Stimulated activated CD8-positive, alpha-beta memory T cell treated with anti-CD3 and anti-CD28 coated beads, Interleukin-12 subunit alpha, Interleukin-12 subunit beta, amount 100 ng/mL, for 4 hours (primary cell): ENCODE measurements around the gene LAMC1.

ENCODE experiments used
- DNase-seq: peaks from one replicate; pipeline ENCODE4 v3.0.0-alpha.2; 2020; ENCODE audit warnings: low read depth

Gene LAMC1

GRCh38 chr1:183023146-183023600, at the start of gene LAMC1:
LAMC1 (plus strand) TSS chr1:183023420; CDS start chr1:183023717, 297 bp downstream.
- peak; percentile 2 for DNase-seq

- no peak for DNase-seq
Observed at GRCh38 chr1:182974506-182975191, 48.6 kb upstream of the LAMC1 start.

DNA sequence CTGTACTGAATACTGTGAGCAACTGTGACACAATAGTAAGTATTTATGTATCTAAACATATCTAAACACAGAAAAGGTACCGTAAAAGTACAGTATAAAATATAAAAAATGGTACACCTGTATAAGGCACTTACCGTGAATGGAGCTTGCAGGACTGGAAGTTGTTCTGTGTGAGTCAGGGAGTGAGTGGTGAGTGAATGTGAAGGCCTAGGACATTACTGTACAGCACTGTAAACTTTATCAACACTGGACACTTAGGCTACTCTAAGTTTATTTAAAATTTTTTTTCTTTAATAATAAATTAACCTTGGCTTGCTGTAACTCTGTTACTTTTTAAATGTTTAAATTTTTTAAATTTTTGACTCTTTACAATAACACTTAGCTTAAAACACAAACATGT, 45.7 kb upstream of the LAMC1 start:
- DNase-seq: no peak

DNA sequence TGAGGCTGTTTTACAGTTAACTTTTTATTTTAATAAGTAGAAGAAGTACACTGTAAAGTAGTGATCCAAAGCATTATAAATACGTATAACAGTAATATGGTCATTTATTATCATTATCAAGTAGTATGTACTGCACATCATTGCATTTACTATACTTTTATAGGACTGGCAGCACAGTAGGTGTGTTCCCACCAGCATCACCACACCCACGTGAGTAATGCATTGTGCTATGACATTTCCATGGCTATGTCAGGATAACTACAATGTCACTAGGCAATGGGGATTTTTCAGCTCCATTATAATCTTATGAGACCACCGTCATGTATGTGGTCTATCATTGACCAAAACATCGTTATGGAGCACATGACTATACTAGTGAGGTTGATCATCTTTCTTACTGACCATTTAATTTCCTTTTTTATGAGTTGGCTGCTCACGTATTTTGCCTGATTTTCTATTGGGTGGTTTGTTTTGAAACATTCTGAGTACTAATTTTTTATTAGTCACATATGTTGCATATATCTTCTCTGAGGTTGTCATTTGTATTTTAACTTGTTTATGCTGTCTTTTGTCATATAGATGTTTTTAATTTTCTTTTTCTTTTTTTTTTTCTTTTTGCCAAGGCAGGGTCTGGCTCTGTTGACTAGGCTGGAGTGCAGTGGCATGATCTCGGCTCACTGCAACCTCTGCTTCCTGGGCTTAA, 44.9 kb upstream of the LAMC1 start:
- no peak for DNase-seq

GRCh38 chr1:182984138-182984537, 39.1 kb upstream of the LAMC1 start:
- no peak for DNase-seq

GRCh38 chr1:182984621-182985020, 38.6 kb upstream of the LAMC1 start:
- no peak for DNase-seq

GRCh38 chr1:182985876-182986275, 37.3 kb upstream of the LAMC1 start:
- DNase-seq: no peak

GRCh38 chr1:182990413-182991144, 32.6 kb upstream of the LAMC1 start:
- no peak for DNase-seq

DNA sequence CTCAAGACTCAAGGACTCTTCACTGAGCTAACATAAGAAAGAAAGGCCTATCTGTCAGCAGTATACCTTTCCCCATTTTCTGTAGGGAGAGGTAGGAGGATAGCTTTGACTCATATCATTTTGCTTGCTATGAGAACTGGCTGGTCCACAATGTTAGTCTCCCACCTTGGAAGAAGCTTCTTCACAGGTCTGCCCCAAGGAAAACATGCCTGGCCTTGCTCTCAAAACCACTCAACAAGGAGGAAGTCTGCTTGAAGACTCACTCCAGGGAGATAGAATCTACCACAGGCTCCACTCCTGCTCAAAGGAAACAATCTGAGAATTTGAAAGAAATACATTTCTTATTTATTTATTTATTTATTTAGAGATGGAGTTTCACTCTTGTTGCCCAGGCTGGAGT, 29.5 kb upstream of the LAMC1 start:
- DNase-seq: no peak

DNA sequence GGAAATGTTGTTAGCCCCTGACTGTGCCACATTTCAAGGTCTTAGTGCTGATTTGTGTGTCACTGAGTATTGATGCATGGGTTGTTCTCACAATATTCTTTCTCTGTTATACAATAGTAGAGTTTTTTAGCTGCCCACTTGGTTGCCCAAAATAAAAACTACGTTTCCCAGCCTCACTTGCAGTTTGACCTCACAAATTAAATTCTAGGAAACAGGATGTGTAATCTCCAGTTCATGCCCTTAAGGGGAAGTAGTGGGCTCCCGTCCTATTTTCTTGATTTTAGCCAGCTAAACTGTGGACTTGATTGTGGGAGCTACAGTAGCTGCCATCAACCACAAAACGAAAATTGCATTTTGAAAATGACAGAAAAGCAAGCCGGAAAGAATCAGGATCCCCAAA, 27.3 kb upstream of the LAMC1 start:
- no peak for DNase-seq

DNA sequence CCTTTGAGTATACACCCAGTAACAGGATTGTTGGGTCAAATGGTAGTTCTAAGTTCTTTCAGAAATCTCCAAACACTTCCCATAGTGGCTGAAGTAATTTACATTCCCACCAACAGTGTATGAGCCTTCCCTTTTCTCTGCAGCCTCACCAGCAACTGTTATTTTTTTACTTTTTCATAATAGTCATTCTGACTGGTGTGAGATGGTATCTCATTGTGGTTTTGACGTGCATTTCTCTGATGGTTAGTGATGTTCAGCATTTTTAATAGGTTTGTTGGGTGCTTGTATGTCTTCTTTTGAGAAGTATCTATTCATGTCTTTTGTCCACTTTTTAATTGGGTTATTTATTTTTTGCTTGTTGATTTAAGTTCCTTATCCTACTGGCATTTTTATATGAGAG, 26.4 kb upstream of the LAMC1 start:
- no peak for DNase-seq

GRCh38 chr1:182998482-182998881, 24.7 kb upstream of the LAMC1 start:
- DNase-seq: no peak

DNA sequence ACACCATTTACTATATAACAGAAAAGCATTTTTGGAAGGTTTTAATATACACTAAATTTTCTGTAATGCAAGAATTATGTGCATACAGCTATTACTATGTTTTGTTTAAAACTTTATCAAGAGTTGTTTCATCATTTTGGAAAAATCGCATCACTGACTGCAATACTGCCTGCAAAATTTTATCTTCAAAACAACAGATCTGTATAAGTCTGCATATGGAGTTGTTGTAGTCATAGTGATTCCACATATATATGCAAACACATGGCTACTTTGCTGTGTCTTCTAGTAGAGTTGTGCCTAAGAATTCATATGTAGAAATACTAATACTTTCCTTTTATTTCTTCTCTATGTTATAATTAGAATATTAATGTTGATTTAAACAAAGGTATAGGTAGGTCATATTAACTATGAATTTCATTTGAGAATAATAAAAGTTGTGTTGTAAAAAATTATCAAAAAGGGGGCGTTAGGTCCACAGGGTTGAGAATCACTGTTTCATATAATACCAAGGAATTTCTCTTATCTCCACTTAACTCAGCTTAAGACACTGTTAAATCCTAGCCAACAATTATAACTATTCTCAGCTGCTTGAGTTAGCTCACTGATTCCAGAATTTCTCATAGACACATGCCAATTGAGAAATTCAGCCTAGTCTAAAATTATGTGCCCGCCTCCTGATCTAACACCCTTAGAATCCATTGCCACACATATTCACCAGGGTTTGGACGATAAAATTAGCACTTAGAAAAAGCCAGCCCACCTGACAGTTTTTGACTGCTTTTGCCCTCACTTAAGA, 22.9 kb upstream of the LAMC1 start:
- no peak for DNase-seq

- no peak for DNase-seq
Observed at GRCh38 chr1:183002267-183002666, 21.0 kb upstream of the LAMC1 start.

DNA sequence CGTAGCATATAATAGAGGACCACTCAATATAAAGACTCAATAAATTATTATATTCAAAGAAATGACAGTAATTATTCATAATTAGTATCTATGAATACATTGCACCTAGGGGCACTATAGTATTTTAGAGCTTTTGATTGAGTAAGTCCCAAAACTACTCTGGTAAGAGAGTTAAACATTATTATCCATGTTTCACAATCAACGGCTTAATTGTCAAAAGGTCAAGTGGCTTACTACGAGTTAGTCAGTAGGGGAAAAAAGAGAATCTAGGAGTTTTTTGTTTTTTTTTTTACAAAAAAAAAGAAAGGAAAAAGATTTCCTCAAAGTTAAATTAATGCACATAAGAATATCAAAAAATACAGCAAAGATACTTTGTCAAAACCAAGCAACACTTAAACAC, 20.4 kb upstream of the LAMC1 start:
- DNase-seq: no peak

DNA sequence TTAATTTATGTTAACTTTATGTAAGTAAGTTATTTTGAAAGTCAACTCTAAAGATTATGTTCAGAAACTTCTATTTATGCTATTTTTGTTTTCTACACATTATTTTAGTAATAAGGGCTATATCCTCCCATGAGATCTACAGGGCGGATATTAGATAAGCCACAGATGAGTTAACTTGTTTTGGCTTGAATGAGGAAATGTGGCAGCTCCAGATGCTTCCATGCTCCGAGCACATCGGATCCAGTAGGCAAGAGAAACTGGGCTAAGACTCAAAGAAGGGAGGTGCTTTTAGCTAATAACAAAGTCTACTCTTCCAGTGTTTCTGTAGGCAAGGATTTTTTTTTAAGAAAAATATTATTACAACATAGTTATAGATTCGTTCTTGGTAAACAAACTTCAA, 20.0 kb upstream of the LAMC1 start:
- DNase-seq: no peak

DNA sequence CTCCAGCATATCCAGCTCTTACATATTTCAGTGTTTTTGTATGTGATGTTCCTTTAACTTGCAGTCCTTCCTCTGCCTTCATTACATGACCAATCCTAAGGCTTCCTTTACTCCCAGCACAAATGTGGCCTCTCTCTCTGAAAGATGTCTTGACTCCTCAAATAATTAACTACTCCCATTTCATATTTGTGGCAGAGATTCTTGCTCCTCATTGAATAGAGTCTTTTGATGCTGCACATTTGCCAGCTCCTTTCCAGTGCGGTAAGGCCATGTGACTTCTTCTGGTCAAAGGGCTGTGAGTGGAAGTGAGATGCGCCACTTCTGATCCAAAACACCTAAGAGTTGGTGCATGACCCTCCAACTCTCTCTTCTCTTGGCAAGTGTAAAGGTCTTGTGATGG, 19.1 kb upstream of the LAMC1 start:
- no peak for DNase-seq

DNA sequence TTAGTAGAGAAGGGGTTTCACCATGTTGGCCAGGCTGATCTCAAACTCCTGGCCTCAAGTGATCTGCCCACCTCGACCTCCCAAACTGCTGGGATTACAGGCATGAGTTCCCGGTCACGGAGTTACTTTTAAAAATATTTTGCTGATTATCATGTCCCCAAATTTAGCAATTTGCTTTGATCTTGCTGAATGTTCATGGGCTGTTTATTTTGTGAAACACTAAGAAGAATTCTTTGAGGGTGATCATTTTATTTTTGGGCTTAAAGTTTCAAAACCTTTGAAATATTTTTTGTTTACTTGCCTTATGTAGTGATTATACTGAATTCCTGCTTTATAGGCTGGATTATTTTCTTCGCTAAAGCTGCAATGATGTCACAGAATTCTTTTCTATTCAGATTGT, 11.4 kb upstream of the LAMC1 start:
- DNase-seq: no peak

DNA sequence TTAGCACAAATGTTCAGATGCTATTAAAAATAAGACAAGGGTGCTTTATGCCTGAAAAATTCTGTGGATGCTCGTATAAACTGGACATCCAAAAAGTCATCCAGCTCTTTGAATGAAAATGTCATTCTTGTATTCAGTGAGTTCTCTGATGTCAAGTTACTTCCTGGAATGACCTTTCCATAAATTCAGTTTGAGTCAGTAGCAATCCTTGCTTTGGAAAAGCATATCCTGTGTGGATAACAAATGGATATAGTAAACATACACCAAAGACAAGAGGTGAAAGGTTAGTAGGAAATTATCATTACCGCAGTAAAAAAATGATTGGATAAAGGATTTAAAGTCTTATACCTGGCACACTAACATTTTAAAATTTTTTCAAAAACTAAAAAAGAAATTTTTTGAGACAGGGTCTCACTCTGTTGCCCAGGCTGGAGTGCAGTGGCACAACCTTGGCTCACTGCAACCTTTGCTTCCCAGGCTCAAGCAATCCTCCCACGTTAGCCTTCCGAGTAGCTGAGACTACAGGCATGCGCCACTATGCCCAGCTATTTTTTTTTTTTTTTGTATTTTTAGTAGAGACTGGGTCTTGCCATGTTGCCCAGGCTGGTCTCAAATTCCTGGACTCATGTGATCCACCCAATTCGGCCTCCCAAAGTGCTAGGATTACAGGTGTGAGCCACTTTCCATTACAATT, 10.8 kb upstream of the LAMC1 start:
- DNase-seq: no peak

GRCh38 chr1:183019139-183019740, 4.0 kb upstream of the LAMC1 start:
- DNase-seq: no peak

DNA sequence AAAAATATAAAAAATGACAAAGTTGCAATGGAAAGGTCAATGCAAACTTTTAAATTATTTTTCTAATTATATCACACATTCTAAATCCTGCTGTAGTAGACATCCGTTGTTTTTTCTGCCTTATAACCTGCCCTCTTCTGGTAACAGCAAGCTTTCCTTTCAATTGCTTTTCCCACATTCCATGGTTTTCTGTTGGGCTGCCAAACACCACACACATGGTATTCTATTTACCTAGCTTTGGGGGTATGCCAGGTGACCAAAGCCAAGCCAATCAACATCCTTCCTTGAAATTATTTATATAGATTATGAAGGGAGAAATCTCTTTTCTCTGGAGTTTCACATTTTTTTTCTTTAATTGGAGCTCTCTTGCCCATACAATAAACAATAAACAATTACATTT, 3.4 kb upstream of the LAMC1 start:
- no peak for DNase-seq
